WTC11 (cell line): ENCODE results near the gene CBX7. TPM values are rescaled to one million over a fixed set of nuclear protein-coding genes. Genes with fewer than 3 reads are reported as not detected.

Experiments
- ATAC-seq: fragments of 200-7000 bp; cut with Tn5 transposase; 2 replicates; pipeline ENCODE4 v1.10.0; 2021; ENCODE audit warnings: mild to moderate bottlenecking, moderate library complexity
- CTCF ChIA-PET: fragments of 300-600 bp; sonication (Branson Sonifier 250); formaldehyde crosslinking; loops from one replicate; lab custom pipeline; 2021; ENCODE audit warnings: antibody characterized with exemption; lab: Charles Lee
- POLR2A ChIA-PET: fragments of 350-600 bp; sonication (Branson Sonifier 250); formaldehyde crosslinking; loops from one replicate; lab custom pipeline; 2021; ENCODE audit warnings: antibody characterized with exemption; lab: Charles Lee
- DNase-seq: peaks from one replicate; pipeline ENCODE4 v3.0.0; 2021; ENCODE audit warnings: low spot score
- H3K27ac Mint-ChIP-seq: 2 replicates; pipeline ENCODE4 v1.8.0; 2021; ENCODE audit warnings: mixed read lengths
- H3K27me3 Mint-ChIP-seq: 2 replicates; pipeline ENCODE4 v1.8.0; 2021; ENCODE audit warnings: low read depth, mild to moderate bottlenecking, moderate library complexity, mixed read lengths
- H3K36me3 Mint-ChIP-seq: 2 replicates; pipeline ENCODE4 v1.8.0; 2021; ENCODE audit warnings: mixed read lengths
- H3K4me1 Mint-ChIP-seq: 2 replicates; pipeline ENCODE4 v1.8.0; 2022; ENCODE audit warnings: mixed read lengths
- H3K4me3 Mint-ChIP-seq: 2 replicates; pipeline ENCODE4 v1.8.0; 2021; ENCODE audit warnings: mild to moderate bottlenecking, moderate library complexity, mixed read lengths
- H3K9me3 Mint-ChIP-seq: 2 replicates; pipeline ENCODE4 v1.8.0; 2021; ENCODE audit warnings: mixed read lengths
- CBFB ChIP-seq: sonication (generic); formaldehyde crosslinking; IDR thresholded peaks from 2 replicates; pipeline ENCODE4 v1.8.1; 2022; ENCODE audit warnings: mild to moderate bottlenecking, low read depth, missing genetic modification reagents
- E2F5 ChIP-seq: sonication (generic); formaldehyde crosslinking; IDR thresholded peaks from 2 replicates; pipeline ENCODE4 v1.8.1; 2022; ENCODE audit warnings: mild to moderate bottlenecking, moderate library complexity, missing genetic modification reagents
- EMX1 ChIP-seq: fragments of 250-450 bp; sonication (Bioruptor Pico); IDR thresholded peaks from 2 replicates; pipeline ENCODE4 v1.8.0; 2021; ENCODE audit warnings: mild to moderate bottlenecking
- ETV6 ChIP-seq: sonication (generic); formaldehyde crosslinking; IDR thresholded peaks from 2 replicates; pipeline ENCODE4 v1.8.1; 2022; ENCODE audit warnings: mild to moderate bottlenecking, missing genetic modification reagents
- FOXP1 ChIP-seq: sonication (generic); formaldehyde crosslinking; IDR thresholded peaks from 2 replicates; pipeline ENCODE4 v1.8.0; 2022; ENCODE audit warnings: missing genetic modification reagents, mild to moderate bottlenecking, moderate library complexity, borderline replicate concordance
- GRHL2 ChIP-seq: fragments of 250-450 bp; sonication (Bioruptor Pico); IDR thresholded peaks from 2 replicates; pipeline ENCODE4 v1.8.0; 2022; ENCODE audit warnings: mild to moderate bottlenecking, moderate library complexity; ENCODE audit not compliant: insufficient replicate concordance, severe bottlenecking
- IRF1 ChIP-seq: sonication (generic); formaldehyde crosslinking; IDR thresholded peaks from 2 replicates; pipeline ENCODE4 v1.8.0; 2023; ENCODE audit warnings: missing genetic modification reagents
- JAZF1 ChIP-seq: fragments of 250-450 bp; sonication (Bioruptor Pico); IDR thresholded peaks from 2 replicates; pipeline ENCODE4 v1.9.0; 2021; ENCODE audit warnings: moderate library complexity, mild to moderate bottlenecking, inconsistent platforms
- NFE2L1 ChIP-seq: sonication (generic); formaldehyde crosslinking; IDR thresholded peaks from 2 replicates; pipeline ENCODE4 v1.8.1; 2023; ENCODE audit warnings: missing genetic modification reagents
- NR2C2 ChIP-seq: sonication (generic); formaldehyde crosslinking; IDR thresholded peaks from 2 replicates; pipeline ENCODE4 v1.8.0; 2022; ENCODE audit warnings: mild to moderate bottlenecking, missing genetic modification reagents
- NR3C1 ChIP-seq: sonication (generic); formaldehyde crosslinking; conservative IDR thresholded peaks from 2 replicates; pipeline ENCODE4 v1.8.1; 2023; ENCODE audit warnings: low read depth, mild to moderate bottlenecking, missing genetic modification reagents
- PREB ChIP-seq: sonication (generic); formaldehyde crosslinking; IDR thresholded peaks from 2 replicates; pipeline ENCODE4 v1.8.1; 2022; ENCODE audit warnings: mild to moderate bottlenecking, missing genetic modification reagents, moderate library complexity, borderline replicate concordance
- RELA ChIP-seq: sonication (generic); formaldehyde crosslinking; IDR thresholded peaks from 2 replicates; pipeline ENCODE4 v1.8.1; 2022; ENCODE audit warnings: missing genetic modification reagents, mild to moderate bottlenecking, borderline replicate concordance
- TCF7 ChIP-seq: sonication (generic); formaldehyde crosslinking; IDR thresholded peaks from 2 replicates; pipeline ENCODE4 v1.8.0; 2022; ENCODE audit warnings: mild to moderate bottlenecking, low read depth, missing genetic modification reagents, moderate library complexity
- TP53 ChIP-seq: sonication (generic); formaldehyde crosslinking; IDR thresholded peaks from 2 replicates; pipeline ENCODE4 v1.8.1; 2023; ENCODE audit warnings: mild to moderate bottlenecking, missing genetic modification reagents
- ZBTB21 ChIP-seq: sonication (generic); formaldehyde crosslinking; IDR thresholded peaks from 2 replicates; pipeline ENCODE4 v1.8.1; 2023; ENCODE audit warnings: mild to moderate bottlenecking, missing genetic modification reagents, borderline replicate concordance
- ZNF121 ChIP-seq: sonication (generic); formaldehyde crosslinking; IDR thresholded peaks from 2 replicates; pipeline ENCODE4 v1.8.0; 2023; ENCODE audit warnings: missing genetic modification reagents
- ZNF219 ChIP-seq: sonication (generic); formaldehyde crosslinking; IDR thresholded peaks from 2 replicates; pipeline ENCODE4 v1.8.0; 2023; ENCODE audit warnings: missing genetic modification reagents, mild to moderate bottlenecking, borderline replicate concordance
- ZNF263 ChIP-seq: sonication (generic); formaldehyde crosslinking; IDR thresholded peaks from 2 replicates; pipeline ENCODE4 v1.8.1; 2022; ENCODE audit warnings: low read depth, mild to moderate bottlenecking, moderate library complexity, missing genetic modification reagents
- ZNF396 ChIP-seq: fragments of 250-450 bp; sonication (Bioruptor Pico); IDR thresholded peaks from 2 replicates; pipeline ENCODE4 v1.8.0; 2021; ENCODE audit warnings: mild to moderate bottlenecking, moderate library complexity, borderline replicate concordance
- ZNF423 ChIP-seq: fragments of 250-450 bp; sonication (Bioruptor Pico); IDR thresholded peaks from 2 replicates; pipeline ENCODE4 v2.1.2; 2022; ENCODE audit warnings: mild to moderate bottlenecking, moderate library complexity
- total RNA-seq: library from RNA; stranded (reverse); gene quantifications from 3 replicates; pipeline ENCODE4 v1.2.3, GENCODE V29; 2021
- TF ChIP-seq, protein P1 (sequence below): sonication (generic); formaldehyde crosslinking; IDR thresholded peaks from 2 replicates; pipeline ENCODE4 v1.8.1; 2023; ENCODE audit warnings: mild to moderate bottlenecking, moderate library complexity, missing genetic modification reagents
- TF ChIP-seq, protein P2 (sequence below): sonication (generic); formaldehyde crosslinking; IDR thresholded peaks from 2 replicates; pipeline ENCODE4 v1.8.1; 2022; ENCODE audit warnings: low read depth, mild to moderate bottlenecking, moderate library complexity, missing genetic modification reagents, borderline replicate concordance
- TF ChIP-seq, protein P3 (sequence below): sonication (generic); formaldehyde crosslinking; IDR thresholded peaks from 2 replicates; pipeline ENCODE4 v1.8.1; 2022; ENCODE audit warnings: missing genetic modification reagents, borderline replicate concordance
- TF ChIP-seq, protein P4 (sequence below): sonication (generic); formaldehyde crosslinking; IDR thresholded peaks from 2 replicates; pipeline ENCODE4 v1.8.0; 2022; ENCODE audit warnings: mild to moderate bottlenecking, missing genetic modification reagents

The CBX7 gene
- total RNA-seq, 1 experiment from 2014 or later: 10.6 TPM

DNA sequence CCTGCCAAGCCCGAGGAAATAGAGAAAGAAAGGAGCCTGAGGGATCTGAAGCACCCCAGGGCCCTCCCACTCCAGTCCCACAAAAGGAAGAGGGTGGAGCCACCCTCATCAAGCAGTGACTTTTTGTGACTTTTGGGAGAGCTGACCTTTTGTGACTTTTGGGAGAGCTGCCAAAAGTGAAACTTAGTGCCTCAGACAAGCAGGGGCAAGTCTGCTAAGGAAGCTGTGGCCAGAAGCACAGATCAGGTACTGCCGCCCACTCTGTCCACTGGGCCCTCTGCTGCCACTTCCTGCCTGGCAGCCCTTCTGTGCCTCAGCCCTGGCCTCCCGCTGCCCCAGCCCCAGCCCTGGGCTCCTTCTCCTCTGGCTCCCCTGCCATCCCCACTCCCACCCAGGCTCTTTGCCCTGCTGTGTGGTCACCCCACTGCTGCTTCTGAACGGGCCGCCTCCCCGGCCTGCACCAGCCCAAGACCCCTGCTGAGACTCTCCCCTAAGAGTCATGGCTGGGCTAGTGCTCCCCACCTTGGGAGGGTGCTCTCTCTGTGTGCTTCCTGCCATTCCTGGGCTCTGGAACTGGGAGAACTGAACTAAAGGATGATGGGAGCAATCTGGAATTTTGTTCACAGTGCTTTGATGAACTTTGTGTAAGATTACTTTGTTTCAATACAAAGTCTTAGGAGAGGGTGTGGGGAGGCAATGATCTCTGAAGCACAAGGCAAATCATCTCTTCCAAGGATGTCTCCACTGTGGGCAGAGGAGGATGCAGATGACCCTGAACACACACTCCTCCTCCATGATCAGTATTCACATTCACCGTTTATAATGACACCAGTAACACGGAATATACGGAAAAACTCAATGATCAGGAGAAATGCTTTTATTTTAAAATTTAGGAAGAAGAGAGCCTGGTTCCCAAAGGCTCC lies 55.1 kb downstream of the CBX7 start, which contains the start of gene APOBEC3H:
Gene APOBEC3H, plus strand, starts transcription at position 147 of the 923 bp plus-strand sequence. CDS start 3,035 bp downstream, outside the sequence.
- DNase-seq: no peak

GRCh38 chr22:39095971-39096370 lies 56.5 kb downstream of the CBX7 start:
- ATAC-seq (no peak), DNase-seq (no peak)
- ChIA-PET CTCF (no interaction called here), POLR2A (no interaction called here)
- no peak for TF ChIP-seq IRF1
- TF ChIP-seq, protein P1, sequence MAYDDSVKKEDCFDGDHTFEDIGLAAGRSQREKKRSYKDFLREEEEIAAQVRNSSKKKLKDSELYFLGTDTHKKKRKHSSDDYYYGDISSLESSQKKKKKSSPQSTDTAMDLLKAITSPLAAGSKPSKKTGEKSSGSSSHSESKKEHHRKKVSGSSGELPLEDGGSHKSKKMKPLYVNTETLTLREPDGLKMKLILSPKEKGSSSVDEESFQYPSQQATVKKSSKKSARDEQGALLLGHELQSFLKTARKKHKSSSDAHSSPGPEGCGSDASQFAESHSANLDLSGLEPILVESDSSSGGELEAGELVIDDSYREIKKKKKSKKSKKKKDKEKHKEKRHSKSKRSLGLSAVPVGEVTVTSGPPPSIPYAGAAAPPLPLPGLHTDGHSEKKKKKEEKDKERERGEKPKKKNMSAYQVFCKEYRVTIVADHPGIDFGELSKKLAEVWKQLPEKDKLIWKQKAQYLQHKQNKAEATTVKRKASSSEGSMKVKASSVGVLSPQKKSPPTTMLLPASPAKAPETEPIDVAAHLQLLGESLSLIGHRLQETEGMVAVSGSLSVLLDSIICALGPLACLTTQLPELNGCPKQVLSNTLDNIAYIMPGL (CRISPR knock-in tag): no peak
- TF ChIP-seq PREB: no peak
- no peak for TF ChIP-seq ZBTB21 (CRISPR knock-in tag)
- TF ChIP-seq, protein P2, sequence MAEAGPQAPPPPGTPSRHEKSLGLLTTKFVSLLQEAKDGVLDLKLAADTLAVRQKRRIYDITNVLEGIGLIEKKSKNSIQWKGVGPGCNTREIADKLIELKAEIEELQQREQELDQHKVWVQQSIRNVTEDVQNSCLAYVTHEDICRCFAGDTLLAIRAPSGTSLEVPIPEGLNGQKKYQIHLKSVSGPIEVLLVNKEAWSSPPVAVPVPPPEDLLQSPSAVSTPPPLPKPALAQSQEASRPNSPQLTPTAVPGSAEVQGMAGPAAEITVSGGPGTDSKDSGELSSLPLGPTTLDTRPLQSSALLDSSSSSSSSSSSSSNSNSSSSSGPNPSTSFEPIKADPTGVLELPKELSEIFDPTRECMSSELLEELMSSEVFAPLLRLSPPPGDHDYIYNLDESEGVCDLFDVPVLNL (CRISPR knock-in tag): no peak
- no peak for TF ChIP-seq ZNF121 (CRISPR knock-in tag)
- no peak for TF ChIP-seq NFE2L1 (CRISPR knock-in tag)
- TF ChIP-seq E2F5: no peak
- TF ChIP-seq TCF7 (CRISPR knock-in tag): no peak
- no peak for TF ChIP-seq JAZF1 (CRISPR knock-in tag)
- TF ChIP-seq, protein P3, sequence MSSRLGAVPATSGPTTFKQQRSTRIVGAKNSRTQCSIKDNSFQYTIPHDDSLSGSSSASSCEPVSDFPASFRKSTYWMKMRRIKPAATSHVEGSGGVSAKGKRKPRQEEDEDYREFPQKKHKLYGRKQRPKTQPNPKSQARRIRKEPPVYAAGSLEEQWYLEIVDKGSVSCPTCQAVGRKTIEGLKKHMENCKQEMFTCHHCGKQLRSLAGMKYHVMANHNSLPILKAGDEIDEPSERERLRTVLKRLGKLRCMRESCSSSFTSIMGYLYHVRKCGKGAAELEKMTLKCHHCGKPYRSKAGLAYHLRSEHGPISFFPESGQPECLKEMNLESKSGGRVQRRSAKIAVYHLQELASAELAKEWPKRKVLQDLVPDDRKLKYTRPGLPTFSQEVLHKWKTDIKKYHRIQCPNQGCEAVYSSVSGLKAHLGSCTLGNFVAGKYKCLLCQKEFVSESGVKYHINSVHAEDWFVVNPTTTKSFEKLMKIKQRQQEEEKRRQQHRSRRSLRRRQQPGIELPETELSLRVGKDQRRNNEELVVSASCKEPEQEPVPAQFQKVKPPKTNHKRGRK (CRISPR knock-in tag): no peak
- TF ChIP-seq CBFB (CRISPR knock-in tag): no peak
- TF ChIP-seq ZNF396 (CRISPR knock-in tag): no peak
- no peak for TF ChIP-seq EMX1
- TF ChIP-seq, protein P4, sequence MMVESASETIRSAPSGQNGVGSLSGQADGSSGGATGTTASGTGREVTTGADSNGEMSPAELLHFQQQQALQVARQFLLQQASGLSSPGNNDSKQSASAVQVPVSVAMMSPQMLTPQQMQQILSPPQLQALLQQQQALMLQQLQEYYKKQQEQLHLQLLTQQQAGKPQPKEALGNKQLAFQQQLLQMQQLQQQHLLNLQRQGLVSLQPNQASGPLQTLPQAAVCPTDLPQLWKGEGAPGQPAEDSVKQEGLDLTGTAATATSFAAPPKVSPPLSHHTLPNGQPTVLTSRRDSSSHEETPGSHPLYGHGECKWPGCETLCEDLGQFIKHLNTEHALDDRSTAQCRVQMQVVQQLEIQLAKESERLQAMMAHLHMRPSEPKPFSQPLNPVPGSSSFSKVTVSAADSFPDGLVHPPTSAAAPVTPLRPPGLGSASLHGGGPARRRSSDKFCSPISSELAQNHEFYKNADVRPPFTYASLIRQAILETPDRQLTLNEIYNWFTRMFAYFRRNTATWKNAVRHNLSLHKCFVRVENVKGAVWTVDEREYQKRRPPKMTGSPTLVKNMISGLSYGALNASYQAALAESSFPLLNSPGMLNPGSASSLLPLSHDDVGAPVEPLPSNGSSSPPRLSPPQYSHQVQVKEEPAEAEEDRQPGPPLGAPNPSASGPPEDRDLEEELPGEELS (CRISPR knock-in tag): no peak
- no peak for TF ChIP-seq ETV6
- TF ChIP-seq TP53: no peak
- no peak for TF ChIP-seq RELA (CRISPR knock-in tag)
- Mint-ChIP-seq H3K4me1 (peaks cover 36% of the 10 kb centered on the region), H3K27ac (no peak overlapping the region), H3K9me3 (no peaks in the 10 kb centered on the region), H3K36me3 (no peaks in the 10 kb centered on the region), H3K27me3 (no peaks in the 10 kb centered on the region), H3K4me3 (no peak overlapping the region)

More for the DNA sequence above, 55.1 kb downstream of the CBX7 start, which contains the start of gene APOBEC3H:
- Mint-ChIP-seq H3K4me3 (no peak within 1 kb of the TSS), H3K4me1 (peaks cover 45% of the 10 kb centered on the region), H3K9me3 (no peaks in the 10 kb centered on the region), H3K27ac (peak within 1 kb of the TSS; percentile 54), H3K27me3 (no peaks in the 10 kb centered on the region), H3K36me3 (no peaks in the 10 kb centered on the region)
- no peak for ATAC-seq
- POLR2A ChIA-PET: interaction anchor here (0.8 kb wide), 1 partner anchor 27 kb away, joined by 3 read pairs; no protein-coding TSS in a partner anchor
- CTCF ChIA-PET: interaction anchor here (0.8 to 1.7 kb wide), 5 partner anchors 17 to 94 kb away, joined by 3 to 11 read pairs (median 5); no protein-coding TSS in a partner anchor
- TF ChIP-seq FOXP1 (CRISPR knock-in tag): 0 out of 2 replicates have a peak, but pooled peaks have one; percentile 20
- TF ChIP-seq ZNF263 (CRISPR knock-in tag): peak; percentile 83
- TF ChIP-seq NR2C2: no peak
- peak; percentile 8; the same call in 1 of the 2 replicates for TF ChIP-seq ZNF423
- no peak for TF ChIP-seq ETV6
- TF ChIP-seq GRHL2 (CRISPR knock-in tag): no peak
- no peak for TF ChIP-seq ZNF219
- no peak for TF ChIP-seq NR3C1 (CRISPR knock-in tag)
- TF ChIP-seq, all 79 proteins: peak for 3
